CD14-positive monocyte (primary cell): Measurements from ENCODE around the gene TERB1. TPM values are rescaled to one million over a fixed set of nuclear protein-coding genes. Genes with fewer than 3 reads are reported as not detected.
A peak's percentile ranks its signal among the peaks of the same experiment; 100 is the strongest.

Experiments
- DNase-seq, 3 donors: peaks; one replicate each; pipeline ENCODE4 v3.0.0-alpha.2; 2011 to 2022
- H2AFZ ChIP-seq: 2 replicates; pipeline ENCODE4 v1.6.0; 2012; ENCODE audit warnings: mild to moderate bottlenecking, low read depth, low read length, inconsistent platforms; ENCODE audit not compliant: insufficient read depth, poor library complexity, severe bottlenecking
- H3K27ac ChIP-seq, 2 donors: 1 replicate in 1 of 2; 2 replicates in 1 of 2; pipeline ENCODE4 v1.5.1; 2012 to 2013; ENCODE audit warnings: low read length in 2 of 2, control low read depth in 1 of 2, inconsistent platforms in 1 of 2, low read depth in 1 of 2, mild to moderate bottlenecking in 1 of 2
- H3K27me3 ChIP-seq, 2 donors: one replicate each; pipeline versions ENCODE4 v1.6.0 to v1.6.1; 2011 to 2013; ENCODE audit warnings: low read length in 2 of 2; ENCODE audit not compliant: control insufficient read depth in 2 of 2, insufficient read depth in 2 of 2
- H3K36me3 ChIP-seq, 2 donors: replicated peaks in 1 of 2; 1 replicate in 1 of 2; 2 replicates in 1 of 2; pipeline versions ENCODE4 v1.5.1 to v1.6.1; 2012 to 2013; ENCODE audit warnings: low read length in 2 of 2, control low read depth in 1 of 2, inconsistent platforms in 1 of 2, mild to moderate bottlenecking in 1 of 2; ENCODE audit not compliant: insufficient read depth in 2 of 2, control insufficient read depth in 1 of 2
- H3K4me1 ChIP-seq, 2 donors: 1 replicate in 1 of 2; 2 replicates in 1 of 2; pipeline versions ENCODE4 v1.5.1 to v1.6.1; 2012 to 2013; ENCODE audit warnings: low read length in 2 of 2, control low read depth in 1 of 2, inconsistent platforms in 1 of 2, mild to moderate bottlenecking in 1 of 2, moderate library complexity in 1 of 2; ENCODE audit not compliant: insufficient read depth in 2 of 2, control insufficient read depth in 1 of 2
- H3K4me2 ChIP-seq: replicated peaks from 2 replicates; pipeline ENCODE3; 2012; ENCODE audit warnings: low read length, moderate library complexity, mild to moderate bottlenecking; ENCODE audit not compliant: poor library complexity, severe bottlenecking; ENCODE audit errors: extremely low read depth
- H3K4me3 ChIP-seq, 3 experiments: fragments of 200-600 bp in 1 of 3; sonication (generic) in 1 of 3; replicated peaks in 1 of 3; 1 replicate in 2 of 3; 2 replicates in 1 of 3; pipeline ENCODE4 v1.5.1; 2011 to 2013; ENCODE audit warnings: low read length in 3 of 3, mild to moderate bottlenecking in 3 of 3, control low read depth in 2 of 3, low read depth in 2 of 3, inconsistent platforms in 1 of 3, moderate library complexity in 1 of 3
- H3K79me2 ChIP-seq: 2 replicates; pipeline ENCODE4 v1.6.0; 2012; ENCODE audit warnings: mild to moderate bottlenecking, control low read depth, inconsistent platforms, low read length, moderate library complexity; ENCODE audit not compliant: insufficient read depth
- H3K9ac ChIP-seq: 2 replicates; pipeline ENCODE4 v1.6.0; 2017; ENCODE audit warnings: low read length, mild to moderate bottlenecking; ENCODE audit not compliant: insufficient read depth, poor library complexity, severe bottlenecking
- H3K9me3 ChIP-seq, 2 donors: replicated peaks in 1 of 2; 1 replicate in 1 of 2; 2 replicates in 1 of 2; pipeline versions ENCODE4 v1.5.1 to v1.6.1; 2012 to 2013; ENCODE audit warnings: low read length in 2 of 2, control low read depth in 1 of 2; ENCODE audit not compliant: control insufficient read depth in 1 of 2, insufficient read depth in 1 of 2
- H4K20me1 ChIP-seq: 2 replicates; pipeline ENCODE4 v1.6.0; 2012; ENCODE audit warnings: mild to moderate bottlenecking, low read length, control low read depth, moderate library complexity; ENCODE audit not compliant: insufficient read depth
- H3K27ac Mint-ChIP-seq, 7 donors: one replicate each; pipeline ENCODE4 v1.8.0; 2020; ENCODE audit warnings: mild to moderate bottlenecking in 7 of 7, mixed read lengths in 7 of 7, moderate library complexity in 6 of 7, inconsistent platforms in 2 of 7
- H3K27me3 Mint-ChIP-seq, 3 donors: one replicate each; pipeline ENCODE4 v1.8.0; 2021 to 2022; ENCODE audit warnings: low read depth in 3 of 3, mild to moderate bottlenecking in 3 of 3, mixed read lengths in 3 of 3, moderate library complexity in 3 of 3, inconsistent platforms in 1 of 3
- H3K36me3 Mint-ChIP-seq, 2 donors: one replicate each; pipeline ENCODE4 v1.8.0; 2020; ENCODE audit warnings: mixed read lengths in 2 of 2, inconsistent platforms in 1 of 2, mild to moderate bottlenecking in 1 of 2
- H3K4me1 Mint-ChIP-seq: one replicate; pipeline ENCODE4 v1.8.0; 2020; ENCODE audit warnings: mild to moderate bottlenecking, mixed read lengths
- H3K4me3 Mint-ChIP-seq, 2 donors: one replicate each; pipeline ENCODE4 v1.8.0; 2020; ENCODE audit warnings: mild to moderate bottlenecking in 2 of 2, mixed read lengths in 2 of 2, moderate library complexity in 1 of 2
- H3K9me3 Mint-ChIP-seq, 7 donors: one replicate each; pipeline ENCODE4 v1.8.0; 2020 to 2022; ENCODE audit warnings: mixed read lengths in 7 of 7, mild to moderate bottlenecking in 6 of 7, moderate library complexity in 6 of 7, inconsistent platforms in 2 of 7
- WGBS: methylation state at CpG from one replicate; pipeline ENCODE4 v1.1.5; 2013; ENCODE audit warnings: missing lambda C conversion rate; ENCODE audit not compliant: insufficient coverage; 5-methylcytosine and 5-hydroxymethylcytosine counted together
- intact Hi-C, 2 donors: fragments of 100-400 bp; cut with micrococcal nuclease; formaldehyde crosslinking; loops; one replicate each; pipeline versions ENCODE4 v1.15.0 to v1.15.1; 2023
- polyA plus RNA-seq, 3 donors: library from polyadenylated mRNA; depleted of rRNA in 1 of 3; unstranded in 2 of 3; stranded (reverse) in 1 of 3; fragments of 300-500 nt in 2 of 3; fragments of >200 nt in 1 of 3; fragmentation: Illumina TruSeq in 2 of 3; gene quantifications; 1 replicate in 2 of 3; 2 replicates in 1 of 3; pipeline ENCODE4 v1.2.3, GENCODE V29; 2012 to 2021
- TF ChIP-seq, protein P1 (sequence below): fragments of 200-600 bp; IDR thresholded peaks from one replicate; pipeline ENCODE4 v1.8.0; 2022; ENCODE audit warnings: antibody characterized with exemption, mild to moderate bottlenecking

The TERB1 gene
- polyA plus RNA-seq, 3 donors: not detected

DNA sequence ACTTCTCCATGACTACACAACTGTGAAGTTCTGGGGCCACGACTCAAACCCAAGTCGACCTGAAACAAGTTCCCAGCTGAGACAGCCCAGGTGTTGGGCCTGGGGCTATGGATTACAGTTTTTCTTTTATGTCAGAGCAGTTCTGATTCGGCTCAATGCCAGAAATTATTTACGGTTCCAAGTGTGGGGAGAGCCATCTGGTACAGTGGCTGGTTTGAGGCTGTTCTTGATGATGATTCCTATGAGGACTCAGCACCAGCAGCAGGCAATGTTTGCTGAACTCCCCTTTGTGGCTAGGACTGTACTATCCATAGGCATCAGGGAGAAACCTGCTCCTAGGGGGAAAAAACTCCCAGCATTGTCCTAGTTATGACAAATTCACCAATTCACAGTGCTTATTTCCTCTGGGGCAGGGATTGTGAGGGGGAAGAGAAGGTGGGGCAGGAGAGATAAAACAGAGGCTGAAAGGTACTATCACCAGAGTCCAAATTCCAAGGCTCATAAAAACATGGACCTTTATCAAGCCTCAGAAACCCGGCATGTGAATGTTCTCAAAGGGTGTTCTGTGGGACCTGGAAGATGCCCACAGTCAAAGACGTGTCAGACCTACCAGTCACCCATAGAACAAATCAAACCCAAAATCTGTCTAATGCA, 86.6 kb downstream of the TERB1 start:
- Histone ChIP-seq H3K9me3 (peaks cover 0 to 9% of the 10 kb centered on the region in 2 donors), H3K27ac (no peak overlapping the region), H3K27me3 (no peaks in the 10 kb centered on the region), H3K4me3 (no peak overlapping the region), H3K79me2 (no peaks in the 10 kb centered on the region), H3K4me1 (no peaks in the 10 kb centered on the region), H4K20me1 (no peaks in the 10 kb centered on the region), H2AFZ (no peak overlapping the region), H3K36me3 (peaks cover 3 to 17% of the 10 kb centered on the region in 2 donors), H3K9ac (no peak overlapping the region), H3K4me2 (no peak overlapping the region)
- DNase-seq: no peak
- intact Hi-C loops: loop anchor here in 1 of 2 donors (10.0 kb wide), 1 partner anchor 50 kb away; no protein-coding TSS in a partner anchor
- Mint-ChIP-seq H3K27ac (peak overlapping the region in 1 of 7 donors; percentile 50), H3K9me3 (peaks cover 0 to 7% (median 3%) of the 10 kb centered on the region in 7 donors), H3K27me3 (peaks cover 0 to 6% (median 2%) of the 10 kb centered on the region in 3 donors), H3K4me1 (peaks cover 4% of the 10 kb centered on the region), H3K4me3 (no peak overlapping the region), H3K36me3 (peaks cover 12 to 15% of the 10 kb centered on the region in 2 donors)
- TF ChIP-seq, protein P1, sequence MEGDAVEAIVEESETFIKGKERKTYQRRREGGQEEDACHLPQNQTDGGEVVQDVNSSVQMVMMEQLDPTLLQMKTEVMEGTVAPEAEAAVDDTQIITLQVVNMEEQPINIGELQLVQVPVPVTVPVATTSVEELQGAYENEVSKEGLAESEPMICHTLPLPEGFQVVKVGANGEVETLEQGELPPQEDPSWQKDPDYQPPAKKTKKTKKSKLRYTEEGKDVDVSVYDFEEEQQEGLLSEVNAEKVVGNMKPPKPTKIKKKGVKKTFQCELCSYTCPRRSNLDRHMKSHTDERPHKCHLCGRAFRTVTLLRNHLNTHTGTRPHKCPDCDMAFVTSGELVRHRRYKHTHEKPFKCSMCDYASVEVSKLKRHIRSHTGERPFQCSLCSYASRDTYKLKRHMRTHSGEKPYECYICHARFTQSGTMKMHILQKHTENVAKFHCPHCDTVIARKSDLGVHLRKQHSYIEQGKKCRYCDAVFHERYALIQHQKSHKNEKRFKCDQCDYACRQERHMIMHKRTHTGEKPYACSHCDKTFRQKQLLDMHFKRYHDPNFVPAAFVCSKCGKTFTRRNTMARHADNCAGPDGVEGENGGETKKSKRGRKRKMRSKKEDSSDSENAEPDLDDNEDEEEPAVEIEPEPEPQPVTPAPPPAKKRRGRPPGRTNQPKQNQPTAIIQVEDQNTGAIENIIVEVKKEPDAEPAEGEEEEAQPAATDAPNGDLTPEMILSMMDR: no peak
- WGBS: 90% methylated on average over 2 of the region's 6 CpGs

DNA sequence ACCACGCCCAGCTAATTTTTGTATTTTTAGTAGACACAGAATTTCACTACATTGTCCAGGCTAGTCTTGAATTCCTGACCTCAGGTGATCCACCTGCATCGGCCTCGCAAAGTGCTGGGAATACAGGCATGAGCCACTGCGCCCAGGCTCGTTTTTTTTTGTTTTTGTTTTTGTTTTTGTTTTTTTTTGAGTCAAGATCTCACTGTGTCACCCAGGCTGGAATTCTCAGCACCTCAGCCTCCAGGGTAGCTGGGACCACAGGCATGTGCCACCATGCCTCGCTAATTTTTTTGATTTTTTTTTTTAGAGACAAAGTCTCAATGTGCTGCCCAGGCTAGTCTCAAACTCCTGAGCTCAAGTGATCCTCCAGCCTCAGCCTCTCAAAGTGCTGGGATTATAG, 87.3 kb downstream of the TERB1 start:
- Histone ChIP-seq H4K20me1 (no peaks in the 10 kb centered on the region), H3K4me1 (no peaks in the 10 kb centered on the region), H3K36me3 (peaks cover 3 to 10% of the 10 kb centered on the region in 2 donors), H3K4me3 (no peak overlapping the region), H3K4me2 (no peak overlapping the region), H3K79me2 (no peaks in the 10 kb centered on the region), H3K9ac (no peak overlapping the region), H2AFZ (no peak overlapping the region), H3K27ac (no peak overlapping the region), H3K9me3 (peaks cover 0 to 9% of the 10 kb centered on the region in 2 donors), H3K27me3 (no peaks in the 10 kb centered on the region)
- intact Hi-C loops: loop anchor here in 1 of 2 donors (10.0 kb wide), 1 partner anchor 49 kb away; no protein-coding TSS in a partner anchor
- H3K9me3 Mint-ChIP-seq: peaks cover 0 to 7% (median 3%) of the 10 kb centered on the region in 7 donors
- DNase-seq: no peak
- H3K4me3 Mint-ChIP-seq: no peak overlapping the region
- TF ChIP-seq, protein P1: no peak
- peaks cover 4% of the 10 kb centered on the region for H3K4me1 Mint-ChIP-seq
- peaks cover 0 to 7% (median 2%) of the 10 kb centered on the region in 3 donors for H3K27me3 Mint-ChIP-seq
- H3K36me3 Mint-ChIP-seq: peaks cover 6 to 8% of the 10 kb centered on the region in 2 donors
- peak overlapping the region in 1 of 7 donors; percentile 12 for H3K27ac Mint-ChIP-seq
- WGBS: 96% methylated on average over 4 of the region's 6 CpGs
